PC-9 (cell line): ENCODE measurements around the gene FGF14.

ENCODE experiments used
- EZH2 ChIP-seq: fragments of 200-600 bp; sonication (generic); IDR thresholded peaks from 2 replicates; pipeline ENCODE4 v1.8.0; 2017; ENCODE audit warnings: antibody characterized with exemption, low read depth
- TF ChIP-seq, protein P1 (sequence below): fragments of 200-600 bp; sonication (generic); conservative IDR thresholded peaks from 2 replicates; pipeline ENCODE4 v1.6.1; 2017; ENCODE audit warnings: mixed run types, antibody characterized with exemption, mild to moderate bottlenecking, moderate library complexity

DNA sequence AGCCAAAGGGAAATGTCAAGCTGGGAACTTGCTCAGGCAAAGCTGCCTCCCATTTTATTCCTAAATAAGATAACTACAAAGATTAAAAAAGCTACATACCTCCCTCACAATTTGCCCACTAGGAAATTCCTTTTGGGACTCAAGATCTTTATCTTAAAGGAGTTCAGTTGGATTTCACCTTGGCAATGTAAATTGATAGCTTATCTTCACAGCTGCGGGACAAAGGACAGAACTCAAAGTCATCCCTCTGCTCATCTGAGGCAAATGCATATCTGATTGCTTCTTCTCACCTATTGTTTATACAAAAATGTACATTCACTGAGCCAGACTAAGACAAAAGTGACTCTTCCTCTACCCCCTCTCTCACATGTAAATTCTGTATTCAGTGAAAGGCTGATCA is 47.8 kb downstream of the FGF14 start:
- TF ChIP-seq, protein P1, sequence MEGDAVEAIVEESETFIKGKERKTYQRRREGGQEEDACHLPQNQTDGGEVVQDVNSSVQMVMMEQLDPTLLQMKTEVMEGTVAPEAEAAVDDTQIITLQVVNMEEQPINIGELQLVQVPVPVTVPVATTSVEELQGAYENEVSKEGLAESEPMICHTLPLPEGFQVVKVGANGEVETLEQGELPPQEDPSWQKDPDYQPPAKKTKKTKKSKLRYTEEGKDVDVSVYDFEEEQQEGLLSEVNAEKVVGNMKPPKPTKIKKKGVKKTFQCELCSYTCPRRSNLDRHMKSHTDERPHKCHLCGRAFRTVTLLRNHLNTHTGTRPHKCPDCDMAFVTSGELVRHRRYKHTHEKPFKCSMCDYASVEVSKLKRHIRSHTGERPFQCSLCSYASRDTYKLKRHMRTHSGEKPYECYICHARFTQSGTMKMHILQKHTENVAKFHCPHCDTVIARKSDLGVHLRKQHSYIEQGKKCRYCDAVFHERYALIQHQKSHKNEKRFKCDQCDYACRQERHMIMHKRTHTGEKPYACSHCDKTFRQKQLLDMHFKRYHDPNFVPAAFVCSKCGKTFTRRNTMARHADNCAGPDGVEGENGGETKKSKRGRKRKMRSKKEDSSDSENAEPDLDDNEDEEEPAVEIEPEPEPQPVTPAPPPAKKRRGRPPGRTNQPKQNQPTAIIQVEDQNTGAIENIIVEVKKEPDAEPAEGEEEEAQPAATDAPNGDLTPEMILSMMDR, result no peak
- TF ChIP-seq EZH2, result no peak
